Osteocyte (in vitro differentiated cells): ENCODE results near the gene AAK1. TPM values are rescaled to one million over a fixed set of nuclear protein-coding genes. Genes with fewer than 3 reads are reported as not detected.

ENCODE experiments used
- DNase-seq: peaks from one replicate; pipeline ENCODE4 v3.0.0; 2021; ENCODE audit warnings: mixed read lengths; ENCODE audit not compliant: unreplicated experiment; ENCODE audit errors: extremely low spot score
- H3K27ac Mint-ChIP-seq: one replicate; pipeline ENCODE4 v1.8.0; 2021; ENCODE audit warnings: mild to moderate bottlenecking, mixed read lengths; ENCODE audit not compliant: unreplicated experiment
- H3K27me3 Mint-ChIP-seq: one replicate; pipeline ENCODE4 v1.8.0; 2021; ENCODE audit warnings: mixed read lengths; ENCODE audit not compliant: unreplicated experiment
- H3K36me3 Mint-ChIP-seq: one replicate; pipeline ENCODE4 v1.8.0; 2021; ENCODE audit warnings: mixed read lengths; ENCODE audit not compliant: unreplicated experiment
- H3K4me1 Mint-ChIP-seq: one replicate; pipeline ENCODE4 v1.8.0; 2021; ENCODE audit warnings: mixed read lengths; ENCODE audit not compliant: unreplicated experiment
- H3K4me3 Mint-ChIP-seq: one replicate; pipeline ENCODE4 v1.8.0; 2021; ENCODE audit warnings: mild to moderate bottlenecking, moderate library complexity, mixed read lengths; ENCODE audit not compliant: unreplicated experiment
- H3K9me3 Mint-ChIP-seq: one replicate; pipeline ENCODE4 v1.8.0; 2021; ENCODE audit warnings: mixed read lengths; ENCODE audit not compliant: unreplicated experiment
- CTCF ChIP-seq: fragments of 200-600 bp; sonication (generic); IDR thresholded peaks from 2 replicates; pipeline ENCODE4 v1.5.0; 2021; ENCODE audit warnings: antibody characterized with exemption, mild to moderate bottlenecking, moderate library complexity
- total RNA-seq: library from RNA; stranded (reverse); gene quantifications from 2 replicates; pipeline ENCODE4 v1.2.1, GENCODE V29; 2021

The AAK1 gene
- total RNA-seq, 1 donor from 2014 or later: 66.0 TPM

GRCh38 chr2:69560147-69560482 lies 83.4 kb downstream of the AAK1 start:
- Mint-ChIP-seq H3K9me3 (no peaks in the 10 kb centered on the region), H3K4me3 (no peak overlapping the region), H3K27ac (no peak overlapping the region), H3K36me3 (peaks cover 6% of the 10 kb centered on the region), H3K4me1 (peaks cover 9% of the 10 kb centered on the region), H3K27me3 (no peaks in the 10 kb centered on the region)
- TF ChIP-seq CTCF: no peak
- no peak for DNase-seq

GRCh38 chr2:69559442-69560146 lies 83.9 kb downstream of the AAK1 start:
- TF ChIP-seq CTCF: peak; percentile 61
- H3K27me3 Mint-ChIP-seq: no peaks in the 10 kb centered on the region
- no peak for DNase-seq
- H3K9me3 Mint-ChIP-seq: no peaks in the 10 kb centered on the region
- peaks cover 7% of the 10 kb centered on the region for H3K4me1 Mint-ChIP-seq
- no peak overlapping the region for H3K4me3 Mint-ChIP-seq
- peaks cover 9% of the 10 kb centered on the region for H3K36me3 Mint-ChIP-seq
- H3K27ac Mint-ChIP-seq: no peak overlapping the region

- Mint-ChIP-seq H3K27me3 (no peaks in the 10 kb centered on the region), H3K36me3 (peaks cover 17% of the 10 kb centered on the region), H3K27ac (no peak overlapping the region), H3K9me3 (no peaks in the 10 kb centered on the region), H3K4me3 (no peak overlapping the region), H3K4me1 (peaks cover 2% of the 10 kb centered on the region)
- TF ChIP-seq CTCF: no peak
- DNase-seq: no peak
These were observed 87.5 kb downstream of the AAK1 start for GRCh38 chr2:69556008-69556407.

- H3K9me3 Mint-ChIP-seq: no peaks in the 10 kb centered on the region
- TF ChIP-seq CTCF: no peak
- peaks cover 5% of the 10 kb centered on the region for H3K4me1 Mint-ChIP-seq
- H3K4me3 Mint-ChIP-seq: no peak overlapping the region
- no peak for DNase-seq
- H3K27ac Mint-ChIP-seq: no peak overlapping the region
- H3K27me3 Mint-ChIP-seq: no peaks in the 10 kb centered on the region
- peaks cover 21% of the 10 kb centered on the region for H3K36me3 Mint-ChIP-seq
These were observed 88.6 kb downstream of the AAK1 start for GRCh38 chr2:69554981-69555380.

- H3K36me3 Mint-ChIP-seq: peaks cover 21% of the 10 kb centered on the region
- H3K4me1 Mint-ChIP-seq: peaks cover 9% of the 10 kb centered on the region
- no peak overlapping the region for H3K4me3 Mint-ChIP-seq
- H3K9me3 Mint-ChIP-seq: no peaks in the 10 kb centered on the region
- TF ChIP-seq CTCF: no peak
- no peak for DNase-seq
- no peak overlapping the region for H3K27ac Mint-ChIP-seq
- H3K27me3 Mint-ChIP-seq: no peaks in the 10 kb centered on the region
These were observed 89.0 kb downstream of the AAK1 start for GRCh38 chr2:69554568-69554967.
